Endothelial cell of umbilical vein (primary cell): ENCODE results near the gene SP1. TPM values are rescaled to one million over a fixed set of nuclear protein-coding genes. Genes with fewer than 3 reads are reported as not detected.

Experiments
- BruUV-seq: library from RNA; stranded (reverse); fragments of 400-500 nt; replicated peaks from 2 replicates; lab custom pipeline; 2021; lab: Mats Ljungman, UMichigan
- CTCF ChIA-PET: fragments of 300-600, 350-600 bp; sonication (Branson Sonifier 250); formaldehyde crosslinking; loops from one replicate; lab custom pipeline; 2021; ENCODE audit warnings: antibody characterized with exemption, inconsistent platforms; lab: Charles Lee
- POLR2A ChIA-PET: fragments of 300-600, 350-600 bp; sonication (Branson Sonifier 250); formaldehyde crosslinking; loops from one replicate; lab custom pipeline; 2021; ENCODE audit warnings: antibody characterized with exemption, inconsistent platforms; lab: Charles Lee
- DNase-seq: peaks from one replicate; pipeline ENCODE4 v3.0.0-alpha.2; 2011; ENCODE audit warnings: low read depth, low spot score
- FAIRE-seq: peaks from 2 replicates; lab custom pipeline; 2011; peaks lifted over from hg19 to GRCh38; lab: Jason Lieb, UNC
- H2AFZ ChIP-seq: 2 replicates; pipeline ENCODE4 v1.6.0; 2012; ENCODE audit warnings: low read depth, low read length, control low read depth, inconsistent platforms
- H3K27ac ChIP-seq: 2 replicates; pipeline ENCODE4 v1.5.1; 2011; ENCODE audit warnings: low read depth, mild to moderate bottlenecking, control low read depth, low read length, moderate library complexity; ENCODE audit not compliant: insufficient read depth
- H3K27me3 ChIP-seq, 2 experiments: 2 replicates each; pipeline versions ENCODE4 v1.6.0 to v1.6.1; 2011; ENCODE audit warnings: low read length in 2 of 2, mixed read lengths in 1 of 2; ENCODE audit not compliant: control insufficient read depth in 2 of 2, insufficient read depth in 2 of 2
- H3K36me3 ChIP-seq, 2 experiments: 2 replicates in 1 of 2; 3 replicates in 1 of 2; pipeline ENCODE4 v1.5.1; 2011; ENCODE audit warnings: low read length in 2 of 2, mild to moderate bottlenecking in 1 of 2, moderate library complexity in 1 of 2; ENCODE audit not compliant: control insufficient read depth in 2 of 2, insufficient read depth in 2 of 2; ENCODE audit errors: extremely low read depth in 1 of 2
- H3K4me1 ChIP-seq: 3 replicates; pipeline ENCODE4 v1.5.1; 2011; ENCODE audit warnings: mild to moderate bottlenecking, low read length; ENCODE audit not compliant: control insufficient read depth, insufficient read depth; ENCODE audit errors: extremely low read depth
- H3K4me2 ChIP-seq: 2 replicates; pipeline ENCODE4 v1.6.1; 2011; ENCODE audit warnings: low read length, control low read depth, mixed read lengths; ENCODE audit not compliant: insufficient read depth
- H3K4me3 ChIP-seq, 3 experiments: fragments of 200-600 bp in 1 of 3; sonication (generic), shearing (Covaris generic) in 1 of 3; replicated peaks in 1 of 3; 2 replicates each; pipeline ENCODE4 v1.5.1; 2011 to 2016; ENCODE audit warnings: control low read depth in 3 of 3, low read length in 3 of 3, mild to moderate bottlenecking in 2 of 3, inconsistent platforms in 1 of 3, low read depth in 1 of 3, moderate library complexity in 1 of 3; ENCODE audit not compliant: insufficient read depth in 1 of 3
- H3K79me2 ChIP-seq: 2 replicates; pipeline ENCODE4 v1.6.0; 2012; ENCODE audit warnings: low read length, inconsistent platforms; ENCODE audit not compliant: control insufficient read depth, insufficient read depth
- H3K9ac ChIP-seq: replicated peaks from 2 replicates; pipeline ENCODE3; 2011; ENCODE audit warnings: low read length, control low read depth; ENCODE audit not compliant: insufficient read depth; ENCODE audit errors: extremely low read depth
- H3K9me1 ChIP-seq: replicated peaks from 3 replicates; pipeline ENCODE4 v1.6.0; 2011; ENCODE audit warnings: mild to moderate bottlenecking, low read length; ENCODE audit not compliant: control insufficient read depth, insufficient read depth; ENCODE audit errors: extremely low read depth
- H3K9me3 ChIP-seq: replicated peaks from 2 replicates; pipeline ENCODE4 v1.5.1; 2012; ENCODE audit warnings: low read length, inconsistent platforms; ENCODE audit not compliant: control insufficient read depth, insufficient read depth
- H4K20me1 ChIP-seq: replicated peaks from 2 replicates; pipeline ENCODE3; 2011; ENCODE audit warnings: mild to moderate bottlenecking, low read length; ENCODE audit not compliant: control insufficient read depth, insufficient read depth; ENCODE audit errors: extremely low read depth
- EZH2 ChIP-seq: IDR thresholded peaks from 2 replicates; pipeline ENCODE4 v1.6.1; 2012; ENCODE audit warnings: borderline replicate concordance, low read depth, mild to moderate bottlenecking, moderate library complexity, low read length, inconsistent platforms; ENCODE audit not compliant: severe bottlenecking
- FOS ChIP-seq: IDR thresholded peaks from 2 replicates; pipeline ENCODE4 v1.6.1; 2011; ENCODE audit warnings: mild to moderate bottlenecking, low read length, moderate library complexity, borderline replicate concordance; ENCODE audit not compliant: insufficient read depth
- GATA2 ChIP-seq: IDR thresholded peaks from 2 replicates; pipeline ENCODE4 v1.7.0; 2011; ENCODE audit warnings: low read depth, mild to moderate bottlenecking, moderate library complexity, mixed read lengths, low read length; ENCODE audit not compliant: insufficient read length, insufficient read depth
- JUN ChIP-seq: IDR thresholded peaks from 2 replicates; pipeline ENCODE4 v1.6.1; 2011; ENCODE audit warnings: borderline replicate concordance, low read depth; ENCODE audit not compliant: insufficient read length, insufficient read depth
- MYC ChIP-seq: IDR thresholded peaks from one replicate; pipeline ENCODE4 v1.6.1; 2011; ENCODE audit warnings: mild to moderate bottlenecking, low read depth, low read length
- POLR2A ChIP-seq: IDR thresholded peaks from 2 replicates; pipeline ENCODE4 v1.6.1; 2012; ENCODE audit warnings: low read depth, mild to moderate bottlenecking, control low read depth, low read length
- POLR2AphosphoS5 ChIP-seq: IDR thresholded peaks from 2 replicates; pipeline ENCODE4 v1.6.1; 2012; ENCODE audit warnings: low read depth, mild to moderate bottlenecking, control low read depth, low read length, moderate library complexity; ENCODE audit not compliant: insufficient read depth
- dilution Hi-C: fragments of 300-500 bp; cut with MboI; formaldehyde crosslinking; loops from one replicate; pipeline ENCODE4 v1.15.0; 2019; ENCODE audit warnings: low sequenced_read_pairs; ENCODE audit not compliant: extremely low pct_ligation_motif_present
- intact Hi-C: fragments of 100-400 bp; cut with micrococcal nuclease; formaldehyde crosslinking; loops from one replicate; pipeline ENCODE4 v1.10.0; 2022
- polyA plus RNA-seq, 4 experiments: library from polyadenylated mRNA; depleted of rRNA in 3 of 4; stranded (reverse) in 3 of 4; unstranded in 1 of 4; fragments of >200 nt; gene quantifications; 2 replicates each; pipeline versions ENCODE4 v1.2.1 to v1.2.3, GENCODE V29; 2011 to 2012; ENCODE audit warnings: missing spikeins in 1 of 4
- total RNA-seq: library from RNA; stranded (reverse); gene quantifications from 2 replicates; pipeline ENCODE4 v1.2.3, GENCODE V29; 2021
- TF ChIP-seq, protein P1 (sequence below), 2 donors: IDR thresholded peaks; 1 replicate in 1 of 2; 2 replicates in 1 of 2; pipeline ENCODE4 v1.5.1; 2011; ENCODE audit warnings: low read length in 2 of 2, mild to moderate bottlenecking in 2 of 2, moderate library complexity in 2 of 2, control low read depth in 1 of 2, inconsistent platforms in 1 of 2, low read depth in 1 of 2; ENCODE audit not compliant: insufficient read depth in 1 of 2; ENCODE audit errors: extremely low read depth in 1 of 2
- TF ChIP-seq, protein P2 (sequence below): IDR thresholded peaks from 2 replicates; pipeline ENCODE4 v1.6.1; 2011; ENCODE audit not compliant: insufficient read depth, insufficient read length

Gene SP1
- total and polyA plus RNA-seq, 2 donors (not counting 3 experiments of a cell fraction or from before 2014, with no cell fraction given) = 34.8 to 56.3 TPM

DNA sequence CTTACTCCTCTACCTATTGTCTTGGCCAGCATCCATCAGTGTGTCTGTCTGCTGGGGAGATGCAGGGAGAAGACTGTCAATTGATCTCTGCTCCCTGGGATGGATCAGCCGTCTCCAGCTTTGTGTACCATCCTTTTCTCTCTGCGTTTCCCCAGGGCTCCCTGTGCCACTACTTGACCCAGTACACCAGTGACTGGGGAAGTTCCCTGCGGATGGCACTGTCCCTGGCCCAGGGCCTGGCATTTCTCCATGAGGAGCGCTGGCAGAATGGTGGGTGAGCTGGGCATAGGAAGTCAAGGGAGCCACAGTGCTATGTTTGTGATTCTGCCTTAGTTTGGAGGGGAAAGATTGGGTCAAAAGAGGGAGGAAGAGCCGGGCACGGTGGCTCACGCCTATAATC lies 48.8 kb downstream of the SP1 start:
- Histone ChIP-seq H3K27ac (no peak overlapping the region), H3K9ac (no peak overlapping the region), H3K9me1 (no peaks in the 10 kb centered on the region), H3K79me2 (no peaks in the 10 kb centered on the region), H3K27me3 (no peaks in the 10 kb centered on the region), H4K20me1 (no peaks in the 10 kb centered on the region), H3K4me3 (no peak overlapping the region), H3K9me3 (no peaks in the 10 kb centered on the region), H3K4me1 (no peaks in the 10 kb centered on the region), H3K4me2 (no peak overlapping the region), H2AFZ (no peak overlapping the region), H3K36me3 (no peaks in the 10 kb centered on the region)
- intact Hi-C loops (no loop called here), dilution Hi-C loops (no loop called here)
- no peak for FAIRE-seq
- ChIA-PET POLR2A (no interaction called here), CTCF (interaction anchor here (1.6 to 3.3 kb wide), 3 partner anchors 8 to 84 kb away, joined by 4 to 35 read pairs (median 4); no protein-coding TSS in a partner anchor)
- TF ChIP-seq, protein P1, sequence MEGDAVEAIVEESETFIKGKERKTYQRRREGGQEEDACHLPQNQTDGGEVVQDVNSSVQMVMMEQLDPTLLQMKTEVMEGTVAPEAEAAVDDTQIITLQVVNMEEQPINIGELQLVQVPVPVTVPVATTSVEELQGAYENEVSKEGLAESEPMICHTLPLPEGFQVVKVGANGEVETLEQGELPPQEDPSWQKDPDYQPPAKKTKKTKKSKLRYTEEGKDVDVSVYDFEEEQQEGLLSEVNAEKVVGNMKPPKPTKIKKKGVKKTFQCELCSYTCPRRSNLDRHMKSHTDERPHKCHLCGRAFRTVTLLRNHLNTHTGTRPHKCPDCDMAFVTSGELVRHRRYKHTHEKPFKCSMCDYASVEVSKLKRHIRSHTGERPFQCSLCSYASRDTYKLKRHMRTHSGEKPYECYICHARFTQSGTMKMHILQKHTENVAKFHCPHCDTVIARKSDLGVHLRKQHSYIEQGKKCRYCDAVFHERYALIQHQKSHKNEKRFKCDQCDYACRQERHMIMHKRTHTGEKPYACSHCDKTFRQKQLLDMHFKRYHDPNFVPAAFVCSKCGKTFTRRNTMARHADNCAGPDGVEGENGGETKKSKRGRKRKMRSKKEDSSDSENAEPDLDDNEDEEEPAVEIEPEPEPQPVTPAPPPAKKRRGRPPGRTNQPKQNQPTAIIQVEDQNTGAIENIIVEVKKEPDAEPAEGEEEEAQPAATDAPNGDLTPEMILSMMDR (IDR thresholded peaks at IDR 0.05; ENCODE audit: extremely low read depth in 1 of 2, insufficient read depth in 1 of 2, low read depth in 1 of 2, low read length in 2 of 2) = no peak
- TF ChIP-seq FOS (no peak), POLR2AphosphoS5 (no peak), POLR2A (no peak), GATA2 (no peak), EZH2 (no peak), MYC (no peak), JUN (no peak)
- TF ChIP-seq, protein P2, sequence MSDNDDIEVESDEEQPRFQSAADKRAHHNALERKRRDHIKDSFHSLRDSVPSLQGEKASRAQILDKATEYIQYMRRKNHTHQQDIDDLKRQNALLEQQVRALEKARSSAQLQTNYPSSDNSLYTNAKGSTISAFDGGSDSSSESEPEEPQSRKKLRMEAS = no peak
- no peak for DNase-seq
- BruUV-seq = no TSS peak
